H9 (cell line): ENCODE measurements around the gene PKD1. TPM values are rescaled to one million over a fixed set of nuclear protein-coding genes. Genes with fewer than 3 reads are reported as not detected.

Experiments
- DNase-seq: peaks from one replicate; pipeline ENCODE4 v3.0.0-alpha.2; 2017
- H2AFZ ChIP-seq: one replicate; pipeline ENCODE4 v1.6.1; 2013; ENCODE audit warnings: mild to moderate bottlenecking, low read length, control low read depth, moderate library complexity
- H2AK5ac ChIP-seq: 2 replicates; pipeline ENCODE4 v1.6.1; 2013; ENCODE audit warnings: low read length, control low read depth, mixed read lengths; ENCODE audit not compliant: insufficient read length
- H2BK120ac ChIP-seq: one replicate; pipeline ENCODE4 v1.6.1; 2013; ENCODE audit warnings: low read depth, mild to moderate bottlenecking, low read length, control low read depth, inconsistent platforms; ENCODE audit not compliant: poor library complexity, severe bottlenecking
- H2BK12ac ChIP-seq: 2 replicates; pipeline ENCODE4 v1.6.1; 2013; ENCODE audit warnings: low read length, control low read depth, mixed read lengths, low read depth; ENCODE audit not compliant: insufficient read length
- H2BK15ac ChIP-seq: 2 replicates; pipeline ENCODE4 v1.6.1; 2013; ENCODE audit warnings: low read depth, low read length, control low read depth
- H2BK20ac ChIP-seq: one replicate; pipeline ENCODE4 v1.6.1; 2013; ENCODE audit warnings: low read depth, mild to moderate bottlenecking, low read length, control low read depth, inconsistent platforms; ENCODE audit not compliant: poor library complexity, severe bottlenecking
- H2BK5ac ChIP-seq: 2 replicates; pipeline ENCODE4 v1.6.1; 2013; ENCODE audit warnings: low read length, control low read depth, mixed read lengths; ENCODE audit not compliant: insufficient read length
- H3K14ac ChIP-seq: 2 replicates; pipeline ENCODE4 v1.6.1; 2013; ENCODE audit warnings: low read length, control low read depth; ENCODE audit not compliant: insufficient read depth
- H3K18ac ChIP-seq: 2 replicates; pipeline ENCODE4 v1.6.1; 2013; ENCODE audit warnings: low read depth, mild to moderate bottlenecking, mixed read lengths, low read length, control low read depth; ENCODE audit not compliant: insufficient read length
- H3K23ac ChIP-seq: 2 replicates; pipeline ENCODE4 v1.6.1; 2013; ENCODE audit warnings: low read length, control low read depth, mixed read lengths, low read depth; ENCODE audit not compliant: insufficient read length
- H3K23me2 ChIP-seq: 2 replicates; pipeline ENCODE4 v1.6.1; 2013; ENCODE audit warnings: low read depth, mild to moderate bottlenecking, mixed read lengths, low read length, control low read depth; ENCODE audit not compliant: insufficient read length, poor library complexity, severe bottlenecking
- H3K27ac ChIP-seq: 2 replicates; pipeline ENCODE4 v1.5.1; 2013; ENCODE audit warnings: low read length, control low read depth, mixed read lengths, low read depth; ENCODE audit not compliant: insufficient read length
- H3K27me3 ChIP-seq: 2 replicates; pipeline ENCODE4 v1.6.1; 2013; ENCODE audit warnings: low read length, control low read depth, inconsistent platforms; ENCODE audit not compliant: insufficient read depth
- H3K4ac ChIP-seq: 2 replicates; pipeline ENCODE4 v1.6.1; 2013; ENCODE audit warnings: low read depth, mild to moderate bottlenecking, control low read depth, inconsistent platforms, low read length, moderate library complexity
- H3K4me1 ChIP-seq: 2 replicates; pipeline ENCODE4 v1.6.1; 2013; ENCODE audit warnings: low read length, control low read depth, inconsistent platforms; ENCODE audit not compliant: insufficient read depth
- H3K4me2 ChIP-seq: 2 replicates; pipeline ENCODE4 v1.6.1; 2013; ENCODE audit warnings: low read length, control low read depth, mixed read lengths; ENCODE audit not compliant: insufficient read length, insufficient read depth
- H3K56ac ChIP-seq: 2 replicates; pipeline ENCODE4 v1.6.1; 2013; ENCODE audit warnings: low read depth, mild to moderate bottlenecking, mixed read lengths, low read length, control low read depth; ENCODE audit not compliant: insufficient read length
- H3K79me1 ChIP-seq: 2 replicates; pipeline ENCODE4 v1.6.1; 2013; ENCODE audit warnings: low read depth, mild to moderate bottlenecking, moderate library complexity, low read length, control low read depth, inconsistent platforms; ENCODE audit not compliant: insufficient read depth, poor library complexity, severe bottlenecking
- H3K79me2 ChIP-seq: 2 replicates; pipeline ENCODE4 v1.6.1; 2013; ENCODE audit warnings: low read length, control low read depth, inconsistent platforms; ENCODE audit not compliant: insufficient read depth
- H3K9ac ChIP-seq: 2 replicates; pipeline ENCODE4 v1.6.1; 2013; ENCODE audit warnings: low read length, control low read depth, mixed read lengths; ENCODE audit not compliant: insufficient read length; ENCODE audit errors: extremely low read depth
- H3K9me3 ChIP-seq: one replicate; pipeline ENCODE4 v1.6.1; 2013; ENCODE audit warnings: low read depth, low read length, inconsistent platforms; ENCODE audit not compliant: control insufficient read depth
- H3T11ph ChIP-seq: one replicate; pipeline ENCODE4 v1.6.1; 2013; ENCODE audit warnings: mild to moderate bottlenecking, low read length, control low read depth, inconsistent platforms
- H4K20me1 ChIP-seq: one replicate; pipeline ENCODE4 v1.6.1; 2013; ENCODE audit not compliant: control insufficient read depth, insufficient read length, insufficient read depth
- H4K5ac ChIP-seq: 2 replicates; pipeline ENCODE4 v1.6.1; 2013; ENCODE audit warnings: low read depth, mild to moderate bottlenecking, mixed read lengths, low read length, control low read depth; ENCODE audit not compliant: insufficient read length
- H4K8ac ChIP-seq: replicated peaks from 2 replicates; pipeline ENCODE4 v1.6.1; 2013; ENCODE audit warnings: low read length, control low read depth, mixed read lengths, low read depth; ENCODE audit not compliant: insufficient read length
- H4K91ac ChIP-seq: 2 replicates; pipeline ENCODE4 v1.6.1; 2013; ENCODE audit warnings: low read depth, mild to moderate bottlenecking, moderate library complexity, mixed read lengths, low read length, control low read depth; ENCODE audit not compliant: insufficient read length
- H3K27ac Mint-ChIP-seq, 3 experiments: 2 replicates in 2 of 3; 3 replicates in 1 of 3; pipeline ENCODE4 v1.8.0; 2020 to 2021; ENCODE audit warnings: mixed read lengths in 3 of 3, mild to moderate bottlenecking in 1 of 3, moderate library complexity in 1 of 3
- H3K27me3 Mint-ChIP-seq: 2 replicates; pipeline ENCODE4 v1.8.0; 2021; ENCODE audit warnings: low read depth, mild to moderate bottlenecking, moderate library complexity, mixed read lengths
- H3K36me3 Mint-ChIP-seq, 3 experiments: 2 replicates in 2 of 3; 3 replicates in 1 of 3; pipeline ENCODE4 v1.8.0; 2020 to 2021; ENCODE audit warnings: low read depth in 3 of 3, mixed read lengths in 3 of 3; ENCODE audit not compliant: insufficient read depth in 1 of 3
- H3K4me1 Mint-ChIP-seq, 2 experiments: 2 replicates each; pipeline ENCODE4 v1.8.0; 2020; ENCODE audit warnings: mixed read lengths in 2 of 2
- H3K4me3 Mint-ChIP-seq, 2 experiments: 2 replicates in 1 of 2; 3 replicates in 1 of 2; pipeline ENCODE4 v1.8.0; 2020 to 2021; ENCODE audit warnings: mild to moderate bottlenecking in 2 of 2, mixed read lengths in 2 of 2, moderate library complexity in 1 of 2
- H3K9me3 Mint-ChIP-seq, 2 experiments: 2 replicates in 1 of 2; 3 replicates in 1 of 2; pipeline ENCODE4 v1.8.0; 2020; ENCODE audit warnings: mild to moderate bottlenecking in 2 of 2, mixed read lengths in 2 of 2, moderate library complexity in 1 of 2
- CTCF ChIP-seq: fragments of 200-600 bp; sonication (generic); conservative IDR thresholded peaks from 3 replicates; pipeline ENCODE4 v1.8.0; 2021; ENCODE audit warnings: antibody characterized with exemption, mild to moderate bottlenecking
- WGBS: extraction: QIAGEN DNeasy Blood & Tissue Kit; methylation state at CpG from one replicate; pipeline ENCODE4 v1.1.7; 2013; ENCODE audit warnings: missing lambda C conversion rate, low lambda C conversion rate, mixed read lengths; ENCODE audit not compliant: insufficient read length; ENCODE audit errors: extremely low coverage; 5-methylcytosine and 5-hydroxymethylcytosine counted together
- total RNA-seq: library from RNA; stranded (reverse); gene quantifications from 2 replicates; pipeline ENCODE4 v1.2.1, GENCODE V29; 2021

The PKD1 gene
- total RNA-seq, 1 experiment from 2014 or later, result 88.0 TPM

- Histone ChIP-seq H3K23me2 (peaks cover 25% of the 10 kb centered on the region), H3K9ac (no peak overlapping the region), H3K4me2 (peak overlapping the region; percentile 73), H2BK5ac (no peak overlapping the region), H2BK15ac (no peak overlapping the region), H3K4ac (no peak overlapping the region), H2BK20ac (no peak overlapping the region), H2BK12ac (no peak overlapping the region), H4K8ac (no peak overlapping the region), H3K56ac (no peak overlapping the region), H3K9me3 (no peaks in the 10 kb centered on the region), H2BK120ac (no peak overlapping the region), H3K14ac (no peak overlapping the region; the same call in 1 of the 2 replicates), H3K79me2 (peaks cover 55% of the 10 kb centered on the region; the same call in 1 of the 2 replicates), H2AK5ac (no peak overlapping the region), H4K20me1 (peaks cover 2% of the 10 kb centered on the region), H3K18ac (no peak overlapping the region), H4K5ac (no peak overlapping the region), H3K4me1 (no peaks in the 10 kb centered on the region; the same call in 1 of the 2 replicates), H3K27me3 (no peaks in the 10 kb centered on the region), H3K79me1 (peaks cover 17% of the 10 kb centered on the region), H3T11ph (no peak overlapping the region), H3K27ac (no peak overlapping the region), H4K91ac (no peak overlapping the region), H2AFZ (no peak overlapping the region), H3K23ac (no peak overlapping the region)
- DNase-seq, result no peak
- no peaks in the 10 kb centered on the region; the same call in 1 of the 2 replicates for H3K27me3 Mint-ChIP-seq
- no peak for TF ChIP-seq CTCF
- peak overlapping the region; percentile 53 to 87 (median 85); a peak in 4 of 7 replicates for H3K27ac Mint-ChIP-seq
- peaks cover 20 to 47% of the 10 kb centered on the region in 2 experiments for H3K4me1 Mint-ChIP-seq
- no CpG with 5 or more reads among the region's 5 CpGs for WGBS
- H3K36me3 Mint-ChIP-seq, result peaks cover 30 to 38% (median 34%) of the 10 kb centered on the region in 3 experiments
- peak overlapping the region; percentile 97 for H3K4me3 Mint-ChIP-seq
- H3K9me3 Mint-ChIP-seq, result peaks cover 0 to 9% of the 10 kb centered on the region in 2 experiments; a peak in 2 of 5 replicates
These were observed 21.1 kb upstream of the PKD1 start for GRCh38 chr16:2156849-2157224.
